Measurements from ENCODE around the gene PTEN. TPM values are rescaled to one million over a fixed set of nuclear protein-coding genes. Genes with fewer than 3 reads are reported as not detected.

Gene PTEN
- total RNA-seq, 1 experiment from 2014 or later = 50.1 TPM

- DNase-seq (ENCODE audit: low read depth) = no peak
Observed at GRCh38 chr10:87974130-87974529, 110.7 kb downstream of the PTEN start.

DNA sequence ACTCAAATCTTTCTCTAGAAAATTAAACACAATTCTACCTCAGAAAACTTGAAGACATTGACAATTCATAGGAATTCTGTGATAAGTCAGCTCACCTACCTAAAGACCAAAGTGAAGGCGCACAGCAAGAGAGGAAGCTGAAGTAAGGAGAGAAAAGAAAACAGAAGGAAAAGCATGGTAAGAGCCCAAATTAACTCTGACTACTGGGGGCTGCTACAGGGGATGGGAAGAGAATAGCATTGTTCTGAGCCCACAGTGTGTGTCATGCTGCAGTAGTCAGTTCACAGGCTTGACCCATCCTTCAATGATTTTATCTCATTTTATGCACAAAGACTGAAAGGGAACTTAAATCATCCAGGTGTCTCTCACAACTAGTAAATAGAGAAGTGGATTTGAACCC lies 111.3 kb downstream of the PTEN start:
- no peak for DNase-seq (ENCODE audit: low read depth)

GRCh38 chr10:87976101-87976743 lies 112.8 kb downstream of the PTEN start:
- peak; percentile 33 for DNase-seq (ENCODE audit: low read depth)

DNA sequence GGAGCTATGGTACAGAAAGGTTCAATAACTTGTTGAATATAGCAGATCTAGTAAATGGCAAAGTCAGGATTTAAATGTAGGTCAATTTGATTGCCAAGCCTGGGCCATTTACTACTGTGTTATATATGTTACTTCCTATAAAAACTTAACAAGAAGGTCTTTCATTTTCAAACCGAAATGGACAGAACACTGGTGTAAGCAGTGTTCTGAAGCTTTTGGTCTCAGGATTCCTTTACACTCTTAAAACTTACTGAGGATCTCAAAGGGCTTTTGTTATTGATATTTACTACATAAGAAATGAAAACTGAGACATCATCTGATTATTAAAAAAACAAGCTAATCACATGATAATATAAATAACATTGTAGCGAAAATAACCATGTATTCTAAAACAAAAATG lies 114.7 kb downstream of the PTEN start:
- DNase-seq (ENCODE audit: low read depth) = no peak

DNA sequence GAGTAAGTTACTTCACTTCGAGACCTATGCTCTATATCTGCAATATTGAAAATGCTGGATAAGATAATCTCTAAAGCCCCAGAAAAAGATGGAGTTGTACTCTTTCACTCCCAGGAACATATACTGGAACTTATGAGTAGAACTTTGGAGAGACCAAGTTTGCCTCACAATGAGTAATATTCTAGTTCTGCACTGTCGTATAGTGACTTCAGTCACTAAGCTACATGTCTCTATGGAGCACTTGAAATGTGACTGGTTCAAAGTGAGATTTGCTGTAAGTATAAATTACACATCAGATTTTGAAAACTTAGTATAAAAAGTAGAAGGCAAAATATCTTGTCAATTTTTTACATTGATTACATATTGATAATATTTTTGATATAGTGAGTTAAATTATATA lies 116.4 kb downstream of the PTEN start:
- DNase-seq (ENCODE audit: low read depth) = no peak

DNA sequence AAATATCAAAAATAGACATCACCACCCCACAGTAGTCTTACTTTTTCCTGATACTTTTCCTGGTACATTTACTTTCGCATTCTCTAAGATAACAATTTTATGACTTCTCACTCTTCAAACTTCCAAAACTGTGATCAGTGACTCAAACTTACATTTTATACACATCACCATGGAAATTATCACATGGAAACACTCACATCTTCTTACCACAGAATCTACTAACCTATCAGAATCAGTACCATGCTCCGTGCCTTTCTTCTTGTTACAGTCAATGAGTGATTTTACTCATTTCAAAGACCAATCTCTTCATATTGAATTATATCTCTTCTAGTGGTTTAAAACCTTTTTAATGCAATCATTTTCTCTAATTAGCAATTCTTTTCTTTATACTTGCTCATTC lies 120.3 kb downstream of the PTEN start:
- DNase-seq (ENCODE audit: low read depth) = no peak

GRCh38 chr10:87987206-87987605 lies 123.8 kb downstream of the PTEN start:
- no peak for DNase-seq (ENCODE audit: low read depth)

DNA sequence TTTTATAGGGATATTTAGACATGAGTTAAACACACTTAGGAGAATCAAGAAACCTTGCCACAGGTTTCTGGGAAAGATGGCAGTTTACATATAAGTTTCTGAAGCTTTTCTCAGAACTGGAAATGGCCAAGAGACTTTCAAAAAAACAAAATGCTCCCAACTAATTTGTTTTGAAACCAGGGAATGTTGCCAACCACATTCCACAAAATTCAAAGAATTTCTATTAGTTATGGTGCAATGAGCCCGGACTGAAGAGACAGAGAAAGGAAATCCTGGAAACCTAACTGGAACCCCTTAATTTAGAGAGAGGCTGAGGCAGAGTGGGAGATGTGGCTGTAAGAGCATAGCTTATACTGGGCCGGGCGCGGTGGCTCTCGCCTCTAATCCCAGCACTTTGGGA lies 128.5 kb downstream of the PTEN start:
- DNase-seq (ENCODE audit: low read depth) = no peak

DNA sequence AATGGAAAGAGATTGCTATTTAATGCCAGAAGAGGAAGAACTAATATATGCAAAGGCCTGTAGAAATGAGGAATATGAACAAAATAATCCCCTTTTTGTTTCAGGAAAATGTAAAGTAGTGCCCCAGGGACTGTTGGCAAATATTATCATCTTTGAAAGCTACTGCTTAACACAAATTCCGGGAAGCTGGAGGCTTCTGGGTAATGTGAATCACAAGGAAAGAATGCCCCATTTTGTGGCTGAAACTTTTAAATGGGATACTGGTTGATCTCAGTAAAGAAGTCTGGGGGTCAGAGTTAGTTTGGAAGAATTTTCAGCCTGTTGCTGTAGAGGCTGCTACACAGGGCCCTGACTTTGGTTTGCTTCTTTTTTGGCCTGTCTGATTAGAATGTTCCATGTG lies 141.0 kb downstream of the PTEN start:
- peak; percentile 64 for DNase-seq (ENCODE audit: low read depth)

DNA sequence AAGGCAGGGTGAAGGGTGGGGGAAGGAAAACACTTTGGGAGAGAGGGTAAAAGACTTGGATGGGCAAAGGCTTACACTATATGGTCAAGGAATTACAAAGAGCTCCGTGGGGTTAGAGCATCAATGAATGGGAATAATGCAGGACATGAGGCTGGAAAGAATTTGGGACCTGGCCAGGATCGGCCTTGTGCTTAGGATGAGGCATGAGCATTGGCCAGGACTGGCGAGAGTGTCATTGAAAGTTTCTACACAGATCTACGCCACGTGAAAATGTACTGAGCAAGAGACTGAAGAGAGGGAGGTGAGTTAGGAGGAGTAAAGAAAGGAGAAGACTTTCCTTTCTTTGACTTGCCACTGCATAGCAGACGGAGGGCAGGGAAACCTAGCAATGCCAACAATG lies 142.8 kb downstream of the PTEN start:
- no peak for DNase-seq (ENCODE audit: low read depth)

GRCh38 chr10:88008866-88009470 lies 145.5 kb downstream of the PTEN start:
- DNase-seq (ENCODE audit: low read depth) = peak; percentile 23

DNA sequence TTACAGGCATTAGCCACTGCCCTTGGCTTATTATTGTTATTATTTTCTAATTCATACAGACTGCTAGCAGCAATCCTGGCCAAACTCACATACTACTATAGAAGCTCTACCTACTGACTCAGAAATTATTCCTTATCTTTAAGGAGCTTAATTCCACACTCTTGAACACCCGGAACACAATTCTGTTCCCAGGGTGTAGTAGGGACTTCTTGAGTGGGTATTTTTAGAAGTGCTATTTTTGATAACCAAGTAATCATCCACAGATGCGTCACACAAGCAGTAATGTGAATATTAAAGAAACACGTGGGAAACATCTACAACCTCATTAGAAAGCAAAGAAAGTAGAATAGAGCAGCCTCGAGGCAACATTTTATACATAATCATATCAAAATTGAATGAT lies 149.2 kb downstream of the PTEN start:
- no peak for DNase-seq (ENCODE audit: low read depth)

DNA sequence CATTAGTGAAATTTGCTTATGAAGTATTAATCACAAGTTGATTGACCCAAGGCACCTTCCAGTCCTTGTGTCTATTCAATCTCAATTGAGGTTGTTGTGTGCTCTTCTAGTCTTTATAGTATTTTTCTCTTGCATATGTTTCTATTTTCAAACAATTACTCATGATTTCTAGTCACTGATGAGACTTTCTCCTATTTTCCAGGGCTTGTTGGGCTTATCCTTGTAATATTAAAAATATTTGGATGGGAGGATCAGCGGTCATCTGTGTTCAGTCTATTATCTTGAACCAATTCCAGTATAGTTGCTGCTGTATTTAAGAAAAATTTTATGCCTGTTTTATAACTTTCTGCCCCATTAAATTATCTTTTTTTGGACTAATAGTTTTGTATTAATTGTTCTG lies 154.4 kb downstream of the PTEN start:
- no peak for DNase-seq (ENCODE audit: low read depth)

DNA sequence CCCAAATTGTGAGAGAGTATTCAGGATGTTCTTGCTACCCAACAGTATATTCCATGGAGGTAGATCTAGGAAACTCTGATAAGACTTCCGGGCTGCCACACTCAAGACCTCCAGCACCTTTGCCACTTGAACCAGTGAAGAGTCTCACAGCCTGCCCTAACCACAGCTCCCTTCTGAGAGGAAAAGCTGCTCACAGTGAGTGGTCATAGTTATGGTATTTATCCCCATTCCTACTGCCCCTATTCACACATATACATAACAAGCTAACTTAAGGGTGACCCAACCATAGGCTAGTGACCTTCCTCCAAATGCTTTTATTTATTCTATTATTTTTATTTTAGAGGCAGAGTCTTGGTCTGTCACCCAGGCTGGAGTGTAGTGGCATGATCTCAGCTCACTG lies 156.3 kb downstream of the PTEN start:
- DNase-seq (ENCODE audit: low read depth) = no peak

Other genes with a start within 250 kb of the PTEN start
- 34.5 and 41.2 TPM in 2 replicates for gene PAPSS2, start 203.7 kb upstream of the PTEN start, total RNA-seq (2014; rRNA removed)
- 29.2 and 32.3 TPM in 2 replicates for gene ATAD1, start 45.4 kb upstream of the PTEN start, total RNA-seq (2014; rRNA removed)
- gene KLLN, start 92 bp upstream of the PTEN start, total RNA-seq (2014; rRNA removed) = 0.77 and 0.92 TPM in 2 replicates

Data from LHCN-M2 (cell line).